NCI-H128 (cell line): ENCODE measurements around the gene SPIRE2.
"Not testable (repeated sequence)": the region's sequence is repeated elsewhere in the genome, so short reads cannot be mapped to it uniquely, and the experiment has no call there.

Experiments used
- DNase-seq: peaks from one replicate; lab custom pipeline; 2025; ENCODE audit not compliant: unreplicated experiment; lab: John Stamatoyannopoulos, UW

The SPIRE2 gene

DNA sequence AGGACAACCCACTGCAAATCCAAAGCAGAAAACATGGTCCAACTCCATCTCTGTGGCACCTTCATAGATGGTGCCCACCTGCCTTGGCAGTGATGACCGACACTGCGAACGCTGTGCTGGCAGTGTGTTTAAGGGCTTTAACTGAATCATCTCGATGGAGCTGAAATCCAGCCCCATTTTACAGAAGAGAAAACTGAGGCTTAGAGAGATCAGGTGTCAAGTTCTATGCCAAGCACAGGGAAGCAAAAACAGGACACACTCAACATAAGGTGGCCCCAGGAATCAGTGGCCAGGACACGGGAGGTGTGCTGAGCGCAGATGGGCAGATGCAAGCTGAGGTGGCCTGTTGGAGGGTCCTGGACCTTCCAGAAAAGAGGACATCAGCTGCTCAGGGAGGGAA lies 34.5 kb downstream of the SPIRE2 start:
- DNase-seq, result no peak

DNA sequence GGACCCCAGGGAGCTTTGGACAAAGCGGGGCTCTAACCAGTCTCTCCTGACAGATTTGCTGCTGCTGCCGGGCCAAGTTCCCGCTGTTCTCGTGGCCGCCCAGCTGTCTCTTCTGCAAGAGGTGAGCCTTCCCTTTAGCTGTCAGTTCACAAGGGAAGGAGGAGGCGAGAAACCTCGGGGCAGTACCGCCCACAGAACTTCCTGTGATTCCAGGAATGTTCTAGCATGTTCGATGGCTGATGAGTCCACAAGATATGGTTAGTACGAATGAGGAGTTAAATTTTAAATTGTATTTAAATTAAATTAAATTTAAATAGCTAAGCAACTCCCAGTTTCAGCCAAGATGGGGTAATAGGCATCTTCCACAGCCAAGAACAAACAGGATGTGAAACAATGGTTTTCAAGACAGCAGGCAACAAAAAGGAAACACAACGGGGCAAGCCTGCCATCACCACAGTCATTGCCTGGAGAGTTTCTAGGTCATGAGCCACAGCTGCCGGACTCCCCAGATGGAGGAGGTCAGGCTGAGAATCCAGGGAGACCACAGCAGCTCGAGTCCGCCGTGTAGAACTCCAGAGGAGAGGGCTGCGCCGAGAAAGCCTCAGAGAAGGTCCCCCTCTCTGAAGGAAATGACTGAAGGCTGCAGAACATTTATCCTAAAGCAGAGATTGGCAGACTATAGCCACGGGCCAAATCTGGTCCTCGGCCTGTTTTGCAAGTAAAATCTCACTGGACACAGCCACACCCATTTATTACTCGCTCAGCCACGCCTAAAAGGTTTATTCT lies 35.7 kb downstream of the SPIRE2 start:
- DNase-seq, result no peak

DNA sequence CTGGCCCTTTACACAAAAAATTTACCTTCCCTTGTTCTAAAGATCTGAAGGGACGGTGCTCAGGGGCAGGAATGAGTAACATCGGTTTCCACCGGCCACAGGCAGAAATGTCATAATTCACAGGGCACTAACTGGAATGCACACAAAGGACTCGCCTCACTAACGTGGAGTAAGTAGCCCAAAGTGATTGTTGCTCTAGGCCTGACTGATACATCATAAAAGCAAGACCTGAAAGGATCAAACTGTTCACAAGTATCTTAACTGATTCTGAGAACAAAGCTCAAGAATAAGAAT lies 36.2 kb downstream of the SPIRE2 start:
- DNase-seq, result no peak

DNA sequence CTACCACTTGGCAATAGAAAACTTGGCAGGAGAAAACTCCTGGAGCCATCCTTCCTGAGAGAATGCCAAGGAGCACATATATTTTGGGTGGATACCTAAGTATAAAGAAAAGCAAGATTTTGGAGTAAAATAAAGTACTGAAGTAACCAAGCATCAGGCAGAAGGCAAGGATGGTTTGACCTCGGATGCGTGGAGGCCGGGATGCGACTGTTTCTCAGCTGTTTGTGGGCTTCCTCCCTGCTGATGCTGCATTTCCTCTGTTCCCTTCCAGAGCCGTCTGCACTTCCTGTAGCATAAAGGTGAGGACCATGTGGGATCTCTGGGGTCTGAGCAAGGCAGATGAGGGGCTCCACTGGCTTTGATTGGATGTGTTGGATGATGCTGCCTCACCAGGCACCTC lies 39.6 kb downstream of the SPIRE2 start:
- DNase-seq, result no peak

DNA sequence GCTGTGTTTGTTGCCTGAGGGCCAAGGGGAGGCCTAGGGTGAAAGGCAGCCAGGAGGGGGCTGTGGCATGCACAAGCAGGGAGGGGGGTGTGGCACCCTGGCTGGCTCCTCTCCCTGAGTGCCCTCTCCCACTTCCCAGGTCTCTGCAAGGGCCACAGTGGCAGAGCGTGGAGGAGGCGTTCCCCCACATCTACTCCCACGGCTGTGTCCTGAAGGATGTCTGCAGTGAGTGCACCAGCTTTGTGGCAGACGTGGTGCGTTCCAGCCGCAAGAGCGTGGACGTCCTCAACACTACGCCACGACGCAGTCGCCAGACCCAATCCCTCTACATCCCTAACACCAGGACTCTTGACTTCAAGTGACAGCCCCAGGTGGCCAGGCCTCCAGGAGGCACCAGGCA lies 41.6 kb downstream of the SPIRE2 start:
- DNase-seq, result no peak

DNA sequence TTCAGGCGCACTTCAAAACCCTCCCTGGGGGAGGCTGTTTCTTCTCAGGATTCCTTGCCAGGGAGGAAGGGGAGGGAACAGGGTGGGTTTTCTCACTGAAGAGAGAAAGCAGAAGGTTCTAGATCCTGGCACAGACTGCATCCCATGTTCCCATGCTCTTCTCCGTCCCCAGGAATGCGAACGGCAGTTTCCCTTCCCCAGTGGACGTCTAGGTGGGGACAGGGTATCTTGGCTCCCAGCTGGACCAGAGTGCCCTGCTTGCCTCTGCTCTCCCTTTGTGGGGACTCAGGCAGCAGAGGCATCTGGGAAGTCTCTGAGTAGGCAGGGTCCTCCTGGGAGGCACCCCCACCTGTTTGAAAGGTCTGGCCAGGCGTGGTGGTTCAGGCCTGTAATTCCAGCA lies 42.2 kb downstream of the SPIRE2 start:
- no peak for DNase-seq

DNA sequence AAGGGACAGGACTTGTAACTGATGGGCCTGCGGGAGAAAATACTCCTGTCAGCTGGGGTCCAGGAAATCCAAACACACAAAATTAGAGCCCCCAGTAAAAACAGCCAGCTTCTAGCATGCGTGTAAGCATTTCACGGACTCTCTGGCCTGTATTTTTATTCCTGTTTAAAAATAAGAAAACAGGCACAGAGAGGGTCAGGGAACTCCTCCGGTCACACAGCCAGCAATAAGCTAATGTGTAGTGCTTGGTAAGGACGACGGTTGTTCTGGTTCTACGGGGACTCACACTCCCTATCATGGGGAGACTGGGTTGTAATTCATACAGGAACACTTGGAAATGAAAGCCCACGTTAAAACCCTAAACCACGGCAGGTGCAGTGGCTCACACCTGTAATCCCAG lies 43.6 kb downstream of the SPIRE2 start:
- DNase-seq, result no peak

DNA sequence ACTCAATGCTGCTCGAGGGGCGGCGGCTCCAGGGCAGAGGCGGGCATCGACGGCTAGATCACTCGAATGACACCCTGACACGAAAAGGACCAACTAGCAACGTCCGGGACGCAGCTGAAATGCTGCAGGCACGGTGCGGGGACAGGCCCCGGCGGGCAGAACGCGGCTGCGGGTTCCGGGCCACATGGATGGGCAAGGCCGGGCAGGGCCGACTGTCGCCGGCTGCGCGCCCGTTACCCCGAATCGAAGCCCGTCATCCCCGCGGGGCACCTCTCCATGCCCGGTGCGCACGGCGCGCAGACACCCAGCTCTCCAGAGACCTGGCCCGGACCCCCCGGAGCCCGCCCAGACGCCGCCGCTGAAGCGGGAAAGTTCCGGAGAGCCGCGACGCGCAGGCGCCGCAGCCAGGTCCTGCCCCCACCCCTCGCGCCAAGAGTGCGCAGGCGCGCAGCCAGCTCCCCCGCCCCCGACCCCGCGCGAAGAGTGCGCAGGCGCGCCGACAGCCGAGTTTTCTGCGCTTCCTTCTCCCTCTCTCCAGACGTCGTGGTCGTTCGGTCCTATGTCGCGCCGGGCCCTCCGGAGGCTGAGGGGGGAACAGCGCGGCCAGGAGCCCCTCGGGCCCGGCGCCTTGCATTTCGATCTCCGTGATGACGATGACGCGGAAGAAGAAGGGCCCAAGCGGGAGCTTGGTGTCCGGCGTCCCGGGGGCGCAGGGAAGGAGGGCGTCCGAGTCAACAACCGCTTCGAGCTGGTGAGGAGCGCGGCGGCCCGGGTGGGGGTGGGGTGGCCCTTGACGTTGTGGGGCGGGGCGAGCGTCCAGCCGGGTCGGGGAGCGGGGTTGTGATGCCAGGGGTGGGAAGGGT lies 45.1 kb downstream of the SPIRE2 start, which contains the start of gene TCF25:
Gene TCF25, plus strand, starts transcription at position 484 of the 863 bp plus-strand sequence. Its CDS starts 76 bp downstream, at position 560.
- peak; percentile 34 for DNase-seq

DNA sequence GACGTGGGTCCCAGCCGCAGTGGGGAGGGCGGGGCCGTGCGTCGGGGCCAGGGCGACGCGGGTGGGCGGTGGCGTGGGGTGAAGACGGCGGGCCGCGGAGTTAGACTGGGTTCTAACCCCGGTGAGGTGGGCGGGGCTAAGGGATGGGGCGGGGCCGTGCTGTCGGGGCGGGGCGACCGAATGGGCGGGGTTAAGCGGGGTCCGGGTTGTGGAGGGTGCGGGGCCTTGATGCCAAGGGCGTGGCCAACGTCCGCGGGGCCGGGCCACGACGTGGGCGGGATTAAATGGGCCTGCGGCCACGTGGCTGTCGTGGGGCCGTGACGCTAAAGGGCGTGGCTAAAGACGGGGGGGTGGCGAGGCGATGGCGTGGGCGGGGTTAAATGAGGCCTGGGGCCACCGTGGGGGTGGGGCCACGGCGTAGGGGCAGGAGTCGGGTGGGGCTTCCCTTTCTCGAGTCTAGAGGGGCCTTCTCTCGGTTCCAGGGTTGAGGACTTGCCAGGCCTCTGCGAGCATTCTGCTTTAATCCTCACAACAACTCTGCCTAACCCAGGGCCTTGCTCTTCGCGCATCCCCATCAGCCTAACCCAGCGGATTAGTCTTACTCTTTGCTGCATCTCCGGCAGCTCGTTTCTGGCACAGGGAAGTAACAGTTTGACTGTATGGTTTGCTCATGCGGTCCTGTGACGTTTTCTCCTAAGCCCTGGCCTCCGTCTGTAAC lies 45.9 kb downstream of the SPIRE2 start:
- peak; percentile 65 for DNase-seq

DNA sequence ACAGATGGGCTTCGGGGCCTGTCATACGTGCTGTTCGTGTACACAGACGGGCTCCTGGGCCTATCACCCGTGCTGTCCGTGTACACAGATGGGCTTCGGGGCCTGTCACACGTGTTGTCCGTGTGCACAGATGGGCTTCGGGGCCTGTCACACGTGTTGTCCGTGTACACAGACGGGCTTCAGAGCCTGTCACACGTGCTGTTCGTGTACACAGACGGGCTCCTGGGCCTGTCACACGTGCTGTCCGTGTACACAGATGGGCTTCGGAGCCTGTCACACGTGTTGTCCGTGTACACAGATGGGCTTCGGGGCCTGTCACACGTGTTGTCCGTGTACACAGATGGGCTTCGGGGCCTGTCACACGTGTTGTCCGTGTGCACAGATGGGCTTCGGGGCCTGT lies 50.8 kb downstream of the SPIRE2 start:
- DNase-seq, result not testable (repeated sequence)

DNA sequence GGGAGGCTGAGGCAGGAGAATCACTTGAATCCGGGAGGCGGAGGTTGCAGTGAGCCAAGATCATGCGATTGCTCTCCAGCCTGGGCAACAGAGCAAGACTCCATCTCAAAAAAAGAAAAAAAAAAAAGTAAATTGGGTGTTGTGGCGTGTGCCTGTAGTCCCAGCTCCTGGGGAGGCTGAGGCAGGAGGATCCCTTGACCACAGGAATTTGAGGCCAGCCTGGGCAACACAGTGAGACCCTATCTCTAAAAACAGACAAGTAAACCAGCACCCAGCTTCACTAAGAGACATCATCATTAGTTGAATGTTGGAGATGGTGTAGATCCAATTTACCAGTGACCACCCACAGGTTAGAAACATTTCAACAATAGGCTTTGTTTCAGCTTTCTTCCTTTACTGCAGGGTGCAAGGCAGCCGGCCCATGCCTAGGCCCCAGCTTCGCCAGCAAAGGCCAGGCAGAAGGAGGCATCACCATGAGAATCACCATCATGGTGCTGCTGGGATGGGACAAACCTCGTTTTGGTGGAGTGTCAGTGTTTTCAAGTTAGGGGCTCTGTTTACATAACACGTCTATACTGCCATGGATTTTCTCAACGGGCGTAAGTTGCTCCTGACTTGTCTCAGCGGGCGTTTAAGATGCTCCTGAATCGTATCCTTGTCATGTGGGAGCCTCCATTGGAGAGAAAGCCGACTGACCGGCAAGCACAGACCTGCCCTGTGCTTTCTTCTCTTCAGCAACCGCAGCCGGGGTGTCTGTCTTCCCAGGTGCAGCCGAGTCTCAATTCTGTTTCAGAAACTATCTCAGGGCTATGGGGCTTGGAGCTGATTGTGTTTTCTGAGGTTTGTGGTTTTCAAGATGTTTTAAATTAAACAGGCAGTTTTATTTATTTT lies 52.4 kb downstream of the SPIRE2 start:
- no peak for DNase-seq

DNA sequence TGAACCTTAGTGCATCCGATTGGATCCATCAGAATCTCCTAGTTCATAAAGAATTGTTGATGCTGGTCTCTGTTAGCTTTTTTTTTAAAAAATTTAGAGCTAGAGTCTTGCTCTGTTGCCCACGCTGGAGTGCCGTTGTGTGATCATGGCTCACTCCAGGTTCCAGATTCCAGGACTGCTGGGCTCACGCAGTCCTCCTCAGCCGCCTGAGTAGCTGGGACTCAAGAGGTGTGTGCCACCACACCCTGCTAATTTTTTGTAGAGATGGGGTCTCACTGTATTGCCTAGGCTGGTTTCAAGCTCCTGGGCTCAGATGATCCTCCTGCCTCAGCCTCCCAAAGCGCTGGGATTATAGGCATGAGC lies 53.1 kb downstream of the SPIRE2 start:
- no peak for DNase-seq

DNA sequence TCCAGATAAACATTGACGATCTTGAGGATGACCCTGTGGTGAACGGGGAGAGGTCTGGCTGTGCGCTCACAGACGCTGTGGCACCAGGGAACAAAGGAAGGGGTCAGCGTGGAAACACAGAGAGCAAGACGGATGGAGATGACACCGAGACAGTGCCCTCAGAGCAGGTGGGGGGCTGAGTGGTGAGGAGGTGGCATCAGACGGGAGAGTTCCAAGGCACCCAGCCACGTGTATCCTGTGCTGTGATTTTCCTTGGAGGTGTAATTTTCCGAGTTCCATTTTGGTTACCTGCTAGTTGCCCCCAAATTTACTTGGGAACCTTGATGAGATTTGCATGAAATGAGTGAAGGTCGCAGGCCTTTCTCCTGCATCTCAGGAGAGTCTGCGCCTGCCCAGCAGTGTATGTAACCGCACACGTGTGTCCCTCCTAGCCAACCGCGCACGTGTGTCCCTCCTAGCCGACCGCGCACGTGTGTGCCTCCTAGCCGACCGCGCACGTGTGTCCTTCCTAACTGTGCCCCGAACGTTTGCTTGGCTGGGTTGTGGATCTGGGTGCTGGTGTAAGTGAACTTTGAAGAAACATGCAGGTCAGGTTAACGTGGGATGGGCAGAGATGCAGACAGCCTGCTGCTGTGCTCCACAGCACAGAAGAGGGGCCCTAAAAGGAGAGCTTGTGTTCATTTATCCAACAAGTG lies 55.2 kb downstream of the SPIRE2 start:
- DNase-seq, result no peak

DNA sequence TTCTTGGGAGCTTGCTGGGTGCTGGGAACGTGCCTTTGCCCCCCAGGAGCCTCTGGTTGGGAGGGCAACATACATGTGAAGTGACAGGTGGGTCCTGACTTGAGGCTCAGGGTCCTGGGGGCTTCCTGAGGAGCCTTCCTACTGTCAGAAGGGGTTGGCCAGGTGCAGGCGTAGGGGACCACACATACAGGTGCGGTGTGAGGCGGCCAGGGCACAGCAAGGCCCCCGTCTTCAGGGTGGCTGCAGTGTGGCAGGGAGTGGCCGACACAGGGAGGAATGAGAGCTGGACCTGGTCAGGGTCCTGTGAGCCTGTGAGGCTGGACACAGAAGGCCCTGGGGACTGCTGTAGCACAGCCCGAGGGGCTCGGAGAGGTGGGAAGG lies 55.8 kb downstream of the SPIRE2 start:
- no peak for DNase-seq

DNA sequence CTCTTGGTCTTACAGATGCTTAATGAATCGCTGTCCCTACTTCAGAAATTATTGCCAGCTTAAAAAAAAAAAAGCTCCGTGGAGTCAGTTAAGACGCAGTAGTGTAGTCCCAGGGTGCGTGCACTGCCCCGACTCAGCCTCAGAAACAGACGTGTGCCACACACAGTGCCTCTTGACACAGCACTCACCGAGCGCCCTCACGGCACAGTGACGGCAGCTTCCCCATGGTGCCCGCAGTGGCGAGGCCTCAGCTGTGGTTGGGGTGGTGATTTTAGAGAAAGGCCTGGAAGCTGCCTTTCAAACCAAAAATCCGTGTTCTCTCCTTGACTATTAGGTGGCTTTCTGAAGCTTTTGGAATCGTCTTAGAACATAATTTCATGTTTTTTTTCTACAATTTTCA lies 59.0 kb downstream of the SPIRE2 start:
- no peak for DNase-seq

DNA sequence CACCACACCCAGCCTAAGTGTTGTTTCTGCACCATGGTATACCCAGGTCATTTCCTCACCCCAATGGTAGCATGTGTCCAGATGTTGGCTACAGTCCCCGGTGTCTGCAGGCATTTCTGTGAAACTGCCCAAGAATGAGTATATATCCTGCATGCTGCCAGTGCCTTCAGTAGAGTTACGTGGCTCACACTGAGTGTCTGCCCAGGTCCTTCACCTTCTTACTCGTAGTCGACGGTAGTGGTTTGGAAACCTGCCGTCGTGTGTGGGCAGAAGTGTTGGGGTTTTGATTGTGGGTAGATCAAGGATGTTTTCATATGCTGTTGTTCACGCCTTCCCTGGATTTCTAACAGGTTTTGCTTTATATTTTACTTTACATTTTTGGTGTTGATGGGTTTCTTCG lies 61.9 kb downstream of the SPIRE2 start:
- no peak for DNase-seq

DNA sequence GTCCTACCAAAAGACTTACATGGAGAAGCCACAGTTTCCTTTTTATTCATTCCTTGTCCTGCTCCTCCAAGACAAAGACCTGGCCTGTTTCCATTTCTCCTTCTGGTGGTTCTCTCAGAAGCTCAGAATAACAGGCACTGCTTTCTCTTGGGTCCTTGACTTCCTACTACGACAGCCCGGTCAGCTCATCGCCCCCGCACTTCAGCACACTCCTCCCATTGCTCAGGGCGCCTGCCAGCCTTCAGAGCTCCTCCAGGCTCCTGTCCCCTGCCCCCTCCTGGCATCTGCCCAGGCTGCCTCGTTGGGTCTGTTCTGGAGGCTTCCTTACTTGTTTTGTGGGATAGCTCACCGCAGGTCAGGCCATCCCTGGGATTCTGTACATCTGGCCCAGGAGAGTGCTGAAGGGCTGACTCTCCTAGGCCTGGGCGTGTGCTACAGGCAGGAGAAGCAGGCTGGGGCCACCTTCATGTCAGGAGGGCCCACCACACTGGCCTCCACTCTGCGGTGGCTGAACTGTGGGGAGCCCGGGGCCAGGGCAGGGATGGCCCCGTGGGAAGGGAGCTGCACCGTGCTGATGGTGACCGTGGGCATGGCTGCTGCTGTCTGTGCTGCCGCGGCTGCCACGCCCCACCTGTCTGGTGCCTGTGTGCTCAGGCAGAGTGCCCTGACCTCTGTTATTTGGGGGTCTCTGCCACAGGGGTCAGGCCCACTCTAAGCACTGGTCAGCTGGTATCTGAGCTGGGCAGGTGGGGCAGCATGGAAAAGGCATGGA lies 62.8 kb downstream of the SPIRE2 start:
- no peak for DNase-seq

DNA sequence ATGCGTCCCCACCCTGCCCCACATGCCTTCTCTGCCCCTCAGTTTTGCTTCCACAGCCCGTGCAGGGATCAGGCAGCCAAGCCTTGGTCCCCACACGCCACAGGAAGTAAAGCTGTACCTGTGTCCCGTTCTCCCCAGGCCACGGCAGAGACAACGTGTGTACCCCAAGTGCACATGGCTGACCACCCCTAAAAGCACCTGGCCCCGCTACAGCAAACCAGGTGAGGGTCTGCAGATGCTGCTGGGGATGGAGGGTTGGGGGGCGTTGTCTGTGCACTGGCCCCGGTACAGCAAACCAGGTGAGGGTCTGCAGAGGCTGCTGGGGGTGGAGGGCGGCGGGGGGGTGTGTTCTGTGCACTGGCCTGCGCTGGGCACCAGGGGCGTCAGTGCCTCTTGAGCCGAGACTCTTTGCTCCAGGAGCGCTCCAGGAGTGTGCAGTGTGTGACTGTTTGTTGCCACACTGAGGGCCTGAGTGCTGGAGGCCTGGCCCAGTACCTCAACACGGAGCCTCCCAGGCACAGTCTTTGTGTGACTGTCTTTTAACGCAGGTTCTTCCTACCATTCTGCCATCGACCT lies 63.9 kb downstream of the SPIRE2 start:
- no peak for DNase-seq

DNA sequence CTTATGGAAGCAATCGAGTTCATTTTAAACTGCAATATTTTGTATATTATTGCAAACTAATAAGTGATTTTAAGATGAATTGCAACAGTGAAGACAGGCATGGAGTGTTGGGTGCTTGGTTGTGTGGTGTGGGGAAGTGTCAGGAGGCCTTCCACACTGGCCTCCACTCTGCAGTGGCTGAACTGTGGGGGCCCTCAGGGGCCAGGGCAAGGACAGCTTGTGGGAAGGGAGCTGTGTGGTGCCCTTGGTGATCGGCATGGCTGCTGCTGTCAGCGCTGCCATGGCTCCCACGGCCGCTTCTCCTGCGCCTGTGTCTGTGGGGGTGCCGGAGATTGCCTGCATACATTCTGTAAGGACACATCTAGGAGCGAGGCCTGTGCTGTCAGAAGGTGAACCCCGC lies 64.4 kb downstream of the SPIRE2 start:
- DNase-seq, result no peak
